Measurements from ENCODE around the gene C10orf71.

The C10orf71 gene

GRCh38 chr10:49360271-49361177 is 61.6 kb downstream of the C10orf71 start:
- DNase-seq (ENCODE audit: low spot score), result no peak

DNA sequence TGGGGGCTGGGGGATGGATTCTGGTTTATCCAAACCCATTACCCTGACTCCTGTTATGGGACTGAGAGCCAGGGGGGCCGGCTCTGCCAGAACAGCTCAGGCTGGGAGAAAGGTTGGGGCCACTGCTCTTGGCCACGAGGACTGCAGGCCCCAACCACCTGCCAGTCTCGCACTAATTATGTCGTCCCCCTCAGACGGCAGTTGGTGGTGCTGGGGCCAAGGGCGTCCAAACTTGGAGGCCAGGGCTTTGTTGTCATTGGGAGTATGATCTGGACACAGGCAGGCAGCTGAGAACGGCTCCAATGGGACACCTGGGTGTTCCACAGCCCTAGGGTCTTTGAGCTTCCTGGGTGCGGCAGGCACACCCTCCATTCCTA is 62.2 kb downstream of the C10orf71 start:
- no peak for DNase-seq (ENCODE audit: low spot score)

GRCh38 chr10:49361735-49362568 is 63.0 kb downstream of the C10orf71 start:
- DNase-seq (ENCODE audit: low spot score), result no peak

GRCh38 chr10:49362596-49363260 is 63.8 kb downstream of the C10orf71 start:
- no peak for DNase-seq (ENCODE audit: low spot score)

GRCh38 chr10:49363309-49364031 is 64.5 kb downstream of the C10orf71 start:
- no peak for DNase-seq (ENCODE audit: low spot score)

- DNase-seq (ENCODE audit: low spot score), result no peak
Observed at GRCh38 chr10:49364051-49364450, 65.1 kb downstream of the C10orf71 start.

DNA sequence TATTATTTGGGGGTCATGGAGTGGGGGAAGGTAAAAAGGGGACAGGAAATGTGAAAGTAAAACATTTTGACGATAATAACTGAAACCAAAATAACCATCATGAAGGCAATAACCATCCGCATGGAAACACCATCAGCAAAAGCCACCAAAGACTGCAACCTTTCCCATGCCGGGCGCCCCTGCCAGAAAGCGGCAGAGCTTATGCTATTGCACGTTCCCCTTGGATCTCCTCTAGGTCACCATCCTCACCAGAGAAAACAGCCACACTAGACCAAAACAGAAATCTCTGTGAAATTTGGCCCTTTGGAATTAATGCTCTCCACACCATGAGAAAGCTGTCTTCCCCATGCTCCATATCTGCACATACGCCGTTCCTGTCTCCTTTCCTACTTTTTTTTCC is 65.8 kb downstream of the C10orf71 start:
- no peak for DNase-seq (ENCODE audit: low spot score)

- no peak for DNase-seq (ENCODE audit: low spot score)
Observed at GRCh38 chr10:49365275-49365674, 66.3 kb downstream of the C10orf71 start.

- DNase-seq (ENCODE audit: low spot score), result no peak
Observed at GRCh38 chr10:49365675-49366415, 66.9 kb downstream of the C10orf71 start.

- DNase-seq (ENCODE audit: low spot score), result no peak
Observed at GRCh38 chr10:49366460-49366859, 67.5 kb downstream of the C10orf71 start.

GRCh38 chr10:49367600-49367999 is 68.6 kb downstream of the C10orf71 start:
- DNase-seq (ENCODE audit: low spot score), result no peak

DNA sequence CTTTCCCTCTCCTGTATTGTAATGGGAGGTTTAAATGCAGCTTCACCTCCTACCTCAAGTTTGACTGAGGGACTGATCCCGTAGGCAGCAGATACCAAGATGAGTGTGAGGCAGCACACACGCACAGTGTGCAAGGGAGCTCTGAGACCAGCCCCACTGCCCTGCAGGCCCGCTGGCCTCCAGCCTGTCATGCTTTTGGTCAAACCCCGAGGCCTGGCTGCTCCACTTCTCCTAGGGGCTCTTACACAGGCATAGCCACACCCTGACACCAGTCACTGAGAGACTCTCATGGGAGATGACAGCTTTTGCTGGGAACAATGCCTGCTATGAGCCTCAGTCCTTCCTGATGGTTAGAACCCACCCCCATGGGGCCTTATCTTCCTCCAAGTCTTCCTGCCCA is 69.3 kb downstream of the C10orf71 start:
- no peak for DNase-seq (ENCODE audit: low spot score)

GRCh38 chr10:49369216-49370162 is 70.5 kb downstream of the C10orf71 start:
- no peak for DNase-seq (ENCODE audit: low spot score)

GRCh38 chr10:49370326-49371100 is 71.5 kb downstream of the C10orf71 start:
- no peak for DNase-seq (ENCODE audit: low spot score)

DNA sequence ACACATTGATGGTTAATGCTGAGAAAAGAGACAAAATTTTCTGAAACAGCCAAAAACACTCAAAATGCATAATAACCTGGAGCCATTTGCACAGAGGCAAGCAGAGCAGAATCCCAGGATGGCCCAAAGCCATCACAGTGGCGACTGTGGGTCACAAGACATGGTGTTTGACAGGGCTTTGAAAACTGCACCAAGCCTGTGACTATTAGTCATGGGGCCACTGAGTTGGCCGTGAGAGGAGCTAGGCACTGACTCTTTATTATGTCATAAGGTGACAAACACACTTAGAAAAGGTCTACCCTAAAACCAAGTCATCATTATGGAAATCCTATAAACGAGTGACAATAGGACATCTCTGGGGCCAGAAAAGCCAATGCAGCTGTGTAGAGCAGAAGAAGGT is 73.0 kb downstream of the C10orf71 start:
- no peak for DNase-seq (ENCODE audit: low spot score)

DNA sequence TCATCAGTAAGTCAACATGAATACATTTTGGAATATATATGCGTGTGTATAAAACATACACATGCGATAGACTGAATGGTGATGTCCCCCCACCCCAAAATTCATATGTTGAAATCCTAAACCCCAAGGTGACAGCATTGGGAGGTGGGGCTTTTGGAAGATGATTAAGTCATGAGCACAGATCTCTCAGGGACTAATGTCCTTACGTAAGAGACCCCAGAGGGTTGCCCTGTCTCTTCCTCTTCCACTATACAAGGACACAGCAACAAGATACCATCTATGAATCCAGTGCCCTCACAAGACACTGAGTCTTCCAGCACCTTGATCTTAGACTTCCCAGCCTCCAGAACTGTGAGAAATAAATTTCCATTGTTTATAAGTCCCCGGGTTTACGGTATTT is 74.4 kb downstream of the C10orf71 start:
- DNase-seq (ENCODE audit: low spot score), result no peak

GRCh38 chr10:49374740-49375139 is 75.8 kb downstream of the C10orf71 start:
- no peak for DNase-seq (ENCODE audit: low spot score)

GRCh38 chr10:49375611-49376010 is 76.6 kb downstream of the C10orf71 start:
- DNase-seq (ENCODE audit: low spot score), result no peak

All from SW480 (cell line).